ENCODE data around the gene SHB. TPM values are rescaled to one million over a fixed set of nuclear protein-coding genes. Genes with fewer than 3 reads are reported as not detected.

Gene SHB
- total RNA-seq, 1 experiment from 2014 or later, result 20.7 TPM

- no peak overlapping the region for H3K27ac ChIP-seq (ENCODE audit: low read depth, low read length, poor library complexity, severe bottlenecking)
- POLR2A ChIA-PET (ENCODE audit: low non-redundant PET), result no interaction called here
- H3K27me3 ChIP-seq (replicated peaks; ENCODE audit: insufficient read depth, low read depth, low read length, poor library complexity), result no peaks in the 10 kb centered on the region
- intact Hi-C loops (cut with micrococcal nuclease; ENCODE audit: unreplicated experiment), result no loop called here
- CTCF ChIA-PET, result no interaction called here
- TF ChIP-seq, protein P1, sequence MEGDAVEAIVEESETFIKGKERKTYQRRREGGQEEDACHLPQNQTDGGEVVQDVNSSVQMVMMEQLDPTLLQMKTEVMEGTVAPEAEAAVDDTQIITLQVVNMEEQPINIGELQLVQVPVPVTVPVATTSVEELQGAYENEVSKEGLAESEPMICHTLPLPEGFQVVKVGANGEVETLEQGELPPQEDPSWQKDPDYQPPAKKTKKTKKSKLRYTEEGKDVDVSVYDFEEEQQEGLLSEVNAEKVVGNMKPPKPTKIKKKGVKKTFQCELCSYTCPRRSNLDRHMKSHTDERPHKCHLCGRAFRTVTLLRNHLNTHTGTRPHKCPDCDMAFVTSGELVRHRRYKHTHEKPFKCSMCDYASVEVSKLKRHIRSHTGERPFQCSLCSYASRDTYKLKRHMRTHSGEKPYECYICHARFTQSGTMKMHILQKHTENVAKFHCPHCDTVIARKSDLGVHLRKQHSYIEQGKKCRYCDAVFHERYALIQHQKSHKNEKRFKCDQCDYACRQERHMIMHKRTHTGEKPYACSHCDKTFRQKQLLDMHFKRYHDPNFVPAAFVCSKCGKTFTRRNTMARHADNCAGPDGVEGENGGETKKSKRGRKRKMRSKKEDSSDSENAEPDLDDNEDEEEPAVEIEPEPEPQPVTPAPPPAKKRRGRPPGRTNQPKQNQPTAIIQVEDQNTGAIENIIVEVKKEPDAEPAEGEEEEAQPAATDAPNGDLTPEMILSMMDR (conservative IDR thresholded peaks at IDR 0.05; ENCODE audit: low read depth, low read length), result no peak
- TF ChIP-seq EZH2 (IDR thresholded peaks at IDR 0.05; ENCODE audit: borderline replicate concordance, low read depth, low read length, poor library complexity, severe bottlenecking), result no peak
- peaks cover 12% of the 10 kb centered on the region for H3K36me3 ChIP-seq (ENCODE audit: insufficient read depth, low read length, poor library complexity, severe bottlenecking)
- BruUV-seq (replicated peaks), result no TSS peak
- no peak for DNase-seq (ENCODE audit: low spot score)
- H3K9me3 ChIP-seq (ENCODE audit: low read depth, low read length, poor library complexity, severe bottlenecking), result no peaks in the 10 kb centered on the region
- no peak overlapping the region for H3K4me3 ChIP-seq (ENCODE audit: low read depth, low read length, poor library complexity, severe bottlenecking)
- H3K4me1 ChIP-seq (ENCODE audit: insufficient read depth, low read length, poor library complexity, severe bottlenecking), result no peaks in the 10 kb centered on the region
Observed at GRCh38 chr9:37951671-37952449, 117.2 kb downstream of the SHB start.

DNA sequence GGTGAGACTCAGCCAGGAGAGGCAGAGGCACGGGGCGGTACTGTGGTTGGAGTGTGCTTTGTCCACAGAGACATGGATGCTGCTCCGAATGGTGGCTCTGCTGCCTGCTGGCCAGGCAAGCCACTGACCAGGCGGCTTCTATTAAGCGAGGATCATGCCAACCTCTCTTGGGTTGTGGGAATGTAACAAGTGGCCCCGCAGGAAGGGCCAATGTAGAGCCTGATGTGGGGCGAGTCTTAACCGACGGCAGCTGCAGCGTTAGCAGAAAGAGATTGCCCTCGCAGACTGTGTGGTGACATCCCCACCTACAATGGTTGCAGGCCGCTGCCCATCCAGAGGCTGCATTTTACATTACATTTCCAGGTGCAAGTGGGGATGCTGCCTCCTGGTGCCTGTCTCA is 118.5 kb downstream of the SHB start:
- Histone ChIP-seq H3K36me3 (ENCODE audit: insufficient read depth, low read length, poor library complexity, severe bottlenecking) (peaks cover 8% of the 10 kb centered on the region), H3K27ac (ENCODE audit: low read depth, low read length, poor library complexity, severe bottlenecking) (no peak overlapping the region), H3K9me3 (ENCODE audit: low read depth, low read length, poor library complexity, severe bottlenecking) (no peaks in the 10 kb centered on the region), H3K4me1 (ENCODE audit: insufficient read depth, low read length, poor library complexity, severe bottlenecking) (no peaks in the 10 kb centered on the region), H3K4me3 (ENCODE audit: low read depth, low read length, poor library complexity, severe bottlenecking) (no peak overlapping the region), H3K27me3 (replicated peaks; ENCODE audit: insufficient read depth, low read depth, low read length, poor library complexity) (no peaks in the 10 kb centered on the region)
- TF ChIP-seq EZH2 (IDR thresholded peaks at IDR 0.05; ENCODE audit: borderline replicate concordance, low read depth, low read length, poor library complexity, severe bottlenecking), result no peak
- TF ChIP-seq, protein P1 (conservative IDR thresholded peaks at IDR 0.05; ENCODE audit: low read depth, low read length), result no peak
- intact Hi-C loops (cut with micrococcal nuclease; ENCODE audit: unreplicated experiment), result no loop called here
- no peak for DNase-seq (ENCODE audit: low spot score)
- BruUV-seq (replicated peaks), result no TSS peak
- ChIA-PET CTCF (no interaction called here), POLR2A (ENCODE audit: low non-redundant PET) (no interaction called here)

- DNase-seq (ENCODE audit: low spot score), result no peak
- H3K9me3 ChIP-seq (ENCODE audit: low read depth, low read length, poor library complexity, severe bottlenecking), result no peaks in the 10 kb centered on the region
- no peaks in the 10 kb centered on the region for H3K27me3 ChIP-seq (replicated peaks; ENCODE audit: insufficient read depth, low read depth, low read length, poor library complexity)
- no peak overlapping the region for H3K4me3 ChIP-seq (ENCODE audit: low read depth, low read length, poor library complexity, severe bottlenecking)
- ChIA-PET CTCF (no interaction called here), POLR2A (ENCODE audit: low non-redundant PET) (no interaction called here)
- H3K27ac ChIP-seq (ENCODE audit: low read depth, low read length, poor library complexity, severe bottlenecking), result no peak overlapping the region
- TF ChIP-seq, protein P1 (conservative IDR thresholded peaks at IDR 0.05; ENCODE audit: low read depth, low read length), result no peak
- TF ChIP-seq EZH2 (IDR thresholded peaks at IDR 0.05; ENCODE audit: borderline replicate concordance, low read depth, low read length, poor library complexity, severe bottlenecking), result no peak
- intact Hi-C loops (cut with micrococcal nuclease; ENCODE audit: unreplicated experiment), result no loop called here
- H3K36me3 ChIP-seq (ENCODE audit: insufficient read depth, low read length, poor library complexity, severe bottlenecking), result peaks cover 5% of the 10 kb centered on the region
- no TSS peak for BruUV-seq (replicated peaks)
- no peaks in the 10 kb centered on the region for H3K4me1 ChIP-seq (ENCODE audit: insufficient read depth, low read length, poor library complexity, severe bottlenecking)
Observed at GRCh38 chr9:37949576-37949975, 119.5 kb downstream of the SHB start.

Data from A673 (cell line).